COLO829 (cell line): Measurements from ENCODE around the gene ARID5A.
"Not testable (repeated sequence)": the region's sequence is repeated elsewhere in the genome, so short reads cannot be mapped to it uniquely, and the experiment has no call there.

Experiments used
- DNase-seq: peaks from one replicate; pipeline ENCODE4 v3.0.0; 2012; ENCODE audit warnings: low spot score

The ARID5A gene, protein sequence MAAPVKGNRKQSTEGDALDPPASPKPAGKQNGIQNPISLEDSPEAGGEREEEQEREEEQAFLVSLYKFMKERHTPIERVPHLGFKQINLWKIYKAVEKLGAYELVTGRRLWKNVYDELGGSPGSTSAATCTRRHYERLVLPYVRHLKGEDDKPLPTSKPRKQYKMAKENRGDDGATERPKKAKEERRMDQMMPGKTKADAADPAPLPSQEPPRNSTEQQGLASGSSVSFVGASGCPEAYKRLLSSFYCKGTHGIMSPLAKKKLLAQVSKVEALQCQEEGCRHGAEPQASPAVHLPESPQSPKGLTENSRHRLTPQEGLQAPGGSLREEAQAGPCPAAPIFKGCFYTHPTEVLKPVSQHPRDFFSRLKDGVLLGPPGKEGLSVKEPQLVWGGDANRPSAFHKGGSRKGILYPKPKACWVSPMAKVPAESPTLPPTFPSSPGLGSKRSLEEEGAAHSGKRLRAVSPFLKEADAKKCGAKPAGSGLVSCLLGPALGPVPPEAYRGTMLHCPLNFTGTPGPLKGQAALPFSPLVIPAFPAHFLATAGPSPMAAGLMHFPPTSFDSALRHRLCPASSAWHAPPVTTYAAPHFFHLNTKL

DNA sequence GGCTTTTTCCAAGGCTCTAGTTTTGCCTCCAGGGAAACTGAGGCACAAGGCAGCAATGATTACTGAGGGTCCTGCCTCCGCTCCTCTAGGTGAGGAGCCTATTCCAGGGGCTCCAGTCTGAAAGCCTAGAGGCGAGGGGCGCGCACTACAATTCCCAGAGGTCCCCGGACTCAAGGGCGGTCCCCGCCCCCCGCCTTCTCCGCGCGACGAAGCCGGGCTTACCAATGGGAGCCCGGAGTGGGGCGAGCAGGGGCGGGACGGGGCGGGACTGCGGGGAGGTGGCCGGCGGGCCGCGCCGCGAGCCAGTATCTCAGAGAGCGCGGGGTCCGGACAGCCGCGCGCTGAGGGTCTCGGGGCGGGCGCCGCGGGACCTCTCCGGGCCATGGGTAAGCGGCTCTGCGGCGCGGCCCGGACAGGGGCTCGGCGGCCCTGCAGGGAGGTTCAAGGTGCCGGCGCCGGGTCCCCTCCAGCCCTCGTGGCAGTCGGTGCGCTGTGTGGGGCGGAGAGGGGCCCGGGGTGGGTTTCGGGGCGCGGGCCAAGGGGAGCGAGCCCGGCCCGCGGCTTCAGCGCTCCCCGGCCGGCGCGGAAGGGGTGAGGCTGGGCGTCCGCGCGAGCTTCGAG lies at the start of gene ARID5A:
Gene ARID5A, plus strand, starts transcription at position 308 of the 621 bp plus-strand sequence. Its CDS starts 75 bp downstream, at position 383.
- peak; percentile 79 for DNase-seq

DNA sequence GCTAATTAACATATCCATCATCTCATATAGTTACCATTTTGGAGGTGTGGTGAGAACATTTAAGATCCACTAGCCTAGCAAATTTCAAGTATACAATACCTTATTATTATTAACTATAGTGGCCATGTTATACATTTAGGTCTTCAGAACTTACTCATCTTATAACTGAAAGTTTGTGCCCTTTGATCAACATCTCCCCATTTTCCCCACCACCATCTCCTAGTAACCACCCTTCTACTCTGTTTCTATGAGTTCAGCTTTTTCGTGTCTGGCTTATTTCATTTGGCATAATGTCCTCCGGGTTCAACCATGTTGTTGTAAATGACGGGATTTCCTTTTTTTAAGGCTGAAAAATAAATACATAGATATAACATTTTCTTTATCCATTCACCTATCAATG lies 47.3 kb upstream of the ARID5A start:
- DNase-seq: no peak

DNA sequence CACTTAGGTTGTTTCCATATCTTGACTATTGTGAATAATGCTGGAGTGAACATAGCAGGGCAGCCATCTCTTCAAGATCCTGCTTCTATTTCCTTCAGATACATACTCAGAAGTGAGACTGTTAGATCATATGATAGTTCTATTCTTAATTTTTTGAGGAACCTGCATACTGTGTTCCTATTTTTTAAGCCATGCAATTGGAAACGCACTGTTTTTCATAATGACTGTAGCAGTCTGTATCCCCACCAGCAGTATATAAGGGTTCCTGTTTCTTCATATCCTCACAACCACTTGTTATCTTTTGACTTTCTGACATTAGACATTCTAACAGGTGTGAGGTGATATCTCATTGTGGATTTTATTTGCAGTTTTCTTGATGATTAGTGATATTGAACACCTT lies 46.9 kb upstream of the ARID5A start:
- no peak for DNase-seq

DNA sequence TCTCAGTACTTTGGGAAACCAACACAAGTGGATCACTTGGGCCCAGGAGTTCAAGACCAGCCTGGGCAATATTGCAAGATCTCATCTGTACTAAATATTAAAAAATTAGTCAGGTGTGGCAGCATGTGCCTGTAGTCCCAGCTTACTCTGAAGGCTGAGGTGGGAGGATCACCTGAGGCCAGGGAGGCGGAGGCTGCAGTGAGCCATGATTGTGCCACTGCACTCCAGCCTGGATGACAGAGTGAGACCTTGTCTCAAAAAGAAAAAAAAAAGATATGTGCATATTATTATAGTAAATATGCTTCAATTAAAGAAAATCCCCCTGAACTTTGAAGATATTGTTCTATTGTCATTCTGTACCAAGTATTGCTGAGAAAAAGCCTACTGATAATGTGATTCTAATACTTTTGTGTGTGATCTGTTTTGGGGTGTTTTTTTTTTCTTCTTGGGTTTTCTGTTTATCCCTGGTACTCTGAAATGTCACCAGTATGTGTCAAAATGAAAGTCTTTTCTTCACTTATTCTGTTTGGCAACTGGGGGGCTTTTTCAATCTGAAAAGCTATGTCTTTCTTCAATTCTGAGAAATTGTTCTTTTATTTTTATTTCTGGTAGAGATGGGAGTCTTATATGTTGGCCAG lies 44.6 kb upstream of the ARID5A start:
- no peak for DNase-seq

DNA sequence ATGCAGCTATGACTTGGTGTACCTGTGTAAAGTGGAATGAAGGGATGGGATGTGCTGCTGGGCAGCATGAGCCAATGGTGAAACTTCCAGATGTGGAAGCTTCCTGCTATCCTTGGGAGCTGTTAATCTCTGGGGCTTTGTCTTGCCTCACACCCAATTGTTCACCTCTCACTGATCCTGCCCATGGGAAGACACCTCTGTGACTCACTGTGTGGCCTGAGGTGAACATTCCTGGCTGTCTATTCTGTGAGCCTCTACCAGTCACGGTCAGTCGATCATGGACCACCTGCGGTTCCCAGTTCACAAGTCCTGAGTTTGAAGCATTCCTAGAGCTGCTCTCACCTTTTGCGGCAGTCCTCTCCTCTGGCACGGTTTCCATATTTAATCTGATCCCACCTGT lies 43.5 kb upstream of the ARID5A start:
- DNase-seq: no peak

DNA sequence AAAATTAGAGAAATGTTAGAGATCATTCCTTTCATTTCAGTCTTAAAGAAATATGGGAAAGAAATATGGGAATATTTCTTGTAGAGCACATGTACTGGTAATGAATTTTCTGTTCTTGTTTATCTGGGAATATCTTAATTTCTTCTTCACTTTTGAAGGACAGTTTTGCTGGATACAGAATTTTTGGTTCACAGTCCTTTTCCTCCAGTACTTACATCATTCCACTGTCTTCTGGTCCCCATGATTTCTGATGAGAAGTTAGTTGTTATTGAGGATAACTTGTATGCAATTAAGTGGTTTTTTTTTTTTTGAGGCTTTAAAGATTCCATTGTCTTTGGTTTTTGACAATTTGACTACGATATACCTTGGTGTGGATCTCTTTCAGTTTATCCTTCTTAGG lies 42.4 kb upstream of the ARID5A start:
- no peak for DNase-seq

DNA sequence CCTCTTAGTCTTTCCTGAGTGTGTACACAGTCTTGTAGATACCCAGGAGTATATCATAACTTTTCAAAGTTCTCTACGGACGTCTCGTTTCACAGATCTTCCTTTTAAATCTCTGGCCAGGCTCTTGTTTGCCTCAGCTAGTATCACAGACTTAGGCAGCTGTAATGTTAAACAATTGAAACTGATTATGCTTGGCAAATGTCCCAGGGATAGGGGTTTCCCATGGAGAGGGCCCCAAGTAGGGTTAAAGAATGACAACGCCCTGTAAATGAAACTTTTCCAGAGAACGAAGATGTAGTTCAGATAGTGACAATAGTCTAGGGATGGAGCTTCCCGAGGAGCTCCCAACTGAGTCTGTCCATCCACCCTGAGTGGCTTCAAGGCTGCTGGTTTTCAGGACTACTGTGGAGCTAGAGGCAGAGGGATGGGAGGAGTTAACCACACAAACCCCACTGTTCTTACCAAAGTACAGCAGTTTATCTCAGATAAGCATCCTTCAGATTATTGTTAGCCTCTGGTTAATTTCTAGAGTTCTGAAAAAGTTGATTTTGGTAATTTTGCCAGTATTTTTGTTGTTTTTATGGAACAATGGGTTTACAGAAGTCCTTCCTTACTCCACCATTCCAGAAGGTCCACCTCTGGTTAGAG lies 40.4 kb upstream of the ARID5A start:
- DNase-seq: no peak

DNA sequence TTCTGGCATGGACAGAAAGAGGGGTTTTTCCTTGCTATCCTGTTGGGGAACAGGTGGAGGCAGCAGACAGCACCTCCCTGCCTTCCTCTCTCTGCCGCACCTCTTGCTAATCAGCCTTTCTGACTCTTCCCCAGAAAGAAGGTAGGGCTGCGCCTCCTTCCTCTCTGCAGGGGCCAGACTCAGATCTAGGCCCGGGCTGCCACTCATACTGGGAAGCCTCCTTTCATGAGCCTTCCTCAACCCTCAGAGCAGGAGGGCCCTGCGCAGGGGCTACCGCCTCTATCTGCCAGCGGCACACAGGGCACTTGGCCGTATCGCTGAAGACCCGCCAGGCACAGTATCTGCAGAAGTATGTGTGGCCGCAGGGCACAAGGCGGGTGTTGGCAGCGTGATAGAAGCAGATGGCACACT lies 38.5 kb upstream of the ARID5A start:
- no peak for DNase-seq

DNA sequence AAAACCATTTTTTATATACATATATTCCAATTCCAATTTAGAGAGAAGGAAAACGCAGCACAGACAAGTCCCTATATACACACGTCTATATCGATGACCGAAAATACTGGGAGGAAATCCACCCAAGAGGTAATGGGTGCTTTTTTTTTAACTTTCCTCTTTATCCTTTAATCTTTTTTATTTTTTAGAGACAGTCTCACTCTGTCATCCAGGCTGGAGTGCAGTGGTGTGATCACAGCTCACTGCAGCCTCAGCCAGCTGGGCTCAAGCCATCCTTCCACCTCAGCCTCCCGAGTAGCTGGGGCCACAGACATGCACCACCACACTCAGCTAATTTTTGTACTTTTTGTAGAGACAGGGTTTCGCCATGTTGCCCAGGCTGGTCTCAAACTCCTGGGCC lies 37.9 kb upstream of the ARID5A start:
- DNase-seq: not testable (repeated sequence)

DNA sequence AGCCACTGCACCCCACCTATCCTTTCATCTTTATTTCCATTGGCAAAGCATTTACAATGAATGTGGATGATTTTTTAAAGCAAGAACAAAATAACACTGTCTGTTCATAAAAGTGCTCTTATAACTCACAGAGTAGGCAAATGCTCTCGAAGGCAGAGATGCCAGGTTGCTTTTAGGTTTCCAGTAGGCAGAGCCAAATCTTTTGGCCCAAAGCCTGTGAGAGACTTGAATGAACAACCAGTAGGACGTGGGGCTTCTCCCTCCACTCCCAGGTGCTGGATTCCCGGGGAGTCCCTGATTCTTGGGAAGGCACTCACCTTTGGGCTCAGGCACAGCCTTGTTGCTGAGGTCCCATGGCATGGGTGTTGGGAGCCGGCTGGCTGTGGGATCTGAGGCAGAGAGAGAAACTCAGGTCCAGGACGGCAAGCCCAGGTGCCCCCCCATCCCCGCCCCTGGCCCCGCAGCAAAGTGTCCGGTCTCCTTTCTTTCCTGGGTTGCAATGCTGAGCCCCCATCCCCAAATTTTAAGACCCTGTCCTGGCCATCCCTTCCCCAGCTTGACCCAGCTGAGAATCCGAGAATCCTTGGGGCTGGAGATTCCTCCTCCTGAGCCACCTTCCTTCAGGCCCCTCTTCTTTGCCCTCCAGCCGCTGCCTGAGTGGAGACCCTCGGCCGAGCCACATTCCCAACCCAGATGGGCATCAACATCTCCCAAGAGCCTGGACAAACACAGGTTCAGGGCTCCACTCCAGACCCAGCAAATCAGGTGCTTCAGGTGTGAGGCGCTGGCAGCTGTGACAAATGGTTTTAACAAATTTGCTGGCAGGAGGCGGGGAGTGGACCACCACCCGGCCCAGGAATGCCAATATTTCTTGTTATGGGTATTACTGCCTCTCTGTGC lies 37.2 kb upstream of the ARID5A start:
- no peak for DNase-seq

DNA sequence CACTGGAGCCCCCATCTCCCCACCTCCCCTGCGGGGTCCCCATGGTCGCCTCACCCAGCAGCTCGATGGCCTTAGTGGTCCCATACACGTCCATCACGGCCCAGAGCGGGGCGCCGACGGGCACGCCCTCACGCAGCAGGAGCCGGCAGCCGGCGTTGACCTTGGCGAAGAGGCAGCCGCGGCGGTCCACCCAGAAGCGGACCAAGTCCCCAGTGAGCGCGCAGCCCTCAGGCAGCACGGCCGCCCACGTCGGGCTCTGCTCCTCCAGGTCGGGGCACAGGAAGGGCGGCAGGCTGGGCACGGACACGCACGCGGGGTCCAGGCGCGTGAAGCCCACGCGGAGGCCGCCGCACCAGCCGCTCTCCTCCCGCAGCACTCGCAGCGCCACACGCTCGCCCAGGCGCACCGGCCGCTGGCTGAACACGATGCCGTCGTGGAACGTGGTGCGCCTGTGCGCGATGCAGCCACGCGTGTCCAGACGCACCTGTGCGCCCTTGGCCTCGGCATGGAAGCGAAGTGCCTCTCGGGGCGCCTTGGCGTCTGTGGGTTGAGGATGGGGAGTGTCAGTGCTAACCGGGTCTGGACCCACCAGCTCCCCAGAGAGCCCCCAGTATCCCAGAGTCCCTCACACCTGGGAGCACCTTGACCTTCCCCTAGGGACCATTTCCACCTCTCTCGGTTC lies 36.0 kb upstream of the ARID5A start:
- no peak for DNase-seq

DNA sequence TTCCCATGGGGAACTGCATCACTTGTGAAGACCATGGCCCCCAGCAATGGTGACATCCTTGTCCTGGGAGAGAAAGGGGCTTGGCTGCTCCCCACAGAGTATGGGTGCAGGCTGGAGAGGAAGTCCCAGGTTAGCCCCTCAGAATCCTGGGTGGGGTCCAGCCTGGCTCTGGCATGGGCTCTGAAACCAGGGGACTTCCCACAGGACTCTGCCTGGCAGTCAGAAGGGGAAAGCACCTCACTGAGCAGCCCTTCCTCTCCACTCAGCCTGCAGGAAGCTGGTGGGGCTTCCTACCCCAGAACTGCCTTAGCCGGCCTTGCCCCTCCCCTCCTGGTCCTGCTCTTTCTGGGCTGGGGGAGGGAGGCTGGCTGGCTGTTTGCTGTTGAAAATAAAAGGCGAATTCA lies 35.1 kb upstream of the ARID5A start:
- DNase-seq: no peak

DNA sequence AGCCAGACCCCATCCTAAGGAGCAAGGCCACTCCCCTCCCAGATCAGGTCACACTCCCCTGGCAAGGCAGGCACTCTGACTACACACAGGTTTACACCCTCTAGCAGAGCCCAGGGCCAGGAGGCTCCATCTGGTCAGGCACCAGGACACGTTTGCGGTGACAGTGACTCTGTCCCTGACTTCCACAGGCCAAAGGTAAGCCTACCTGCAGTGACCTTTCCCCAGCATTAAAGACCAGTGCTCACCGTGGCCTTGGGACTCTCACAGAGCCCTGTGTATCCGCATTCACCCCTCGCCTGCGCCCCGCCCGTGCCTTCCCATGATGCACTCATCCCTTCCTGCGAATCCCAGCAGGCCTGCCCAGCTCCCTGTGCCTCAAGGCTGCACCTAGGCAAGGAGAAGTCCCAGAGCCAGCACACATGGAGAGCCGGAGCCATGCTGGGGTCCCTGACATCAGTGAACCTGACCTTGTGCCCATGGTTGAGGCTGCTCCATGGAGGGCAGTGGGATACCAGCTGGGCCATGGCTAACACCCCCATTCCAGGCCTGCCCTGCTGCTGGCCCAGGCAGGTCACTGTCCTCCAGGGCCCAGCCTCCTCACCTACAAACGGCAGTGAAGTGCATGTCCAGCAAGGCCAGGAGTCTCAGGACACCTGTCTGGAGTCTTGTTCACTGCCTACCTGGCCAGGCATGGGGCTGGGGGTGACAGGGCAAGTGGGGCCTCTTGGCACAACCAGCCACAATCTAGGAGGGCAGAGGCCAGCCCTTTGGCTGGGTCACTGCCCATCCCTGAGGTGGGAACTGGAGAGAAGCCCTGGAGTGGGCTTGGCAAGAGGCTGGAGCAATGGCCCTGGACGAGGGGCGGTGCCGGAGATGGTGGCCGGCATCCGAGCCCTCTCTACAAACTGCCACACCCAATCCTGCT lies 34.4 kb upstream of the ARID5A start:
- no peak for DNase-seq

DNA sequence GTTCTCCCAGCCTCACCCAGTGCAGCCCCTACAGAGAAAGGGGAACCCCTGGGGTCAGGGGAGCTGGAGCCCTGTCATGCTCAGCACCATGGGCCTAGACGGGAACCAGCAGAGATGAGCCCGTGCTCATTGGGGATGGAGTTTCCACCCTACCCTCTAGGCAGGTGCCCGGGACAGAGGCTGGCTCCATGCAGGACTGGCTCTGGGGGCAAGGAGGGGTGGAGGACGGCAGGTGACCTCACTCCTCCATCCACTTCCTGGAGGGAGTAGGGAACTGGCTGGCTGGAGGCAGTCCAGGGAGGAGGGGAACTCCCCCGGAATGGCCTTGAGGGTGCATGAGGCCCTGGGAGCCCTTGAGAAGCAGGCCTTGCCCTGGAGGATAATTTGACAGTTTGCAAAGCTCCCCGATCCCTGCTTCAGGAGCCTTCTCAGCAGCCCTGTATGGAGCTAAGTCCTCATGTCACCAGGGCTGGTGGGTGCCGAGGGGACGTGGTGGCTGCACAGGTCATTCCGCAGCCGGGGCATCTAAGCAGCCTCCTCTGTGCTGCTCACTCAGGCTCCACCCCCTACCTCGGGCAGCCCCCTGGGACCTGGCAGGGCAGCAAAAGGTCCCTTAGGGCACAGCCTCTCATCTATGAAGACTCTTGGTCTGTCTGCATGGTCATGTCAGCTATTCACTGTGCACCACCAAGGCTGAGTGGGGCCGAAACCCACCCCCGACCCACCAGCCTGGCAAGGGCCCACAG lies 33.5 kb upstream of the ARID5A start:
- DNase-seq: no peak

DNA sequence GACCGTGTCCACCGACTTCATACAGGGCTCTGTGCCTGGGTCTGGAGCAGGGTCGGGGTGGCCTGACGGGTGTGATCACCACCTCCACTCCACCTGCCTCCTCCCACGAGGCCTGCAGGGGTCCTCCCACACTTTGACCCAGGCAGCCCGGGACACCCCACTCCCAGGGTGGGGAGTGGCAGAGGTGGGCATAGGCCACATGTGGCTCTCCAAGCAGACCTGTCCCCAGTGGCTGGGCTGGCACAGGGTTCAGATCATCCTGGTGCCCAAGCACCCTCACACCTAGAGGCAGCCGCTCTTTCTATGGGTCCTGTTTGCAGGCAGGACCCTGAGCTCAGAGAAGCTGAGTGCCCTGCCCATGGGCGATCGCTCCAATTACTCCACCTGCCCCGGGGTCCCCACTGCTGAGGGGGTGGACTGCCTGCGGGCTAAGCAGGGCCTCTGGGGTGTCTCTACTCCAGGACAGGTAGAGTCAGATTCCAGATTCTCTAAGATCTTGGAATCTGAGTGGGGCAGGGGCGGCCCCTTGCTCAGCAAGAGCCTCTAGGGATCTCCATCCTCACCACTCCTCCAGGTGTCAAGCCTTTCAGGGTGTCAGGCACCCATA lies 32.8 kb upstream of the ARID5A start:
- DNase-seq: no peak

DNA sequence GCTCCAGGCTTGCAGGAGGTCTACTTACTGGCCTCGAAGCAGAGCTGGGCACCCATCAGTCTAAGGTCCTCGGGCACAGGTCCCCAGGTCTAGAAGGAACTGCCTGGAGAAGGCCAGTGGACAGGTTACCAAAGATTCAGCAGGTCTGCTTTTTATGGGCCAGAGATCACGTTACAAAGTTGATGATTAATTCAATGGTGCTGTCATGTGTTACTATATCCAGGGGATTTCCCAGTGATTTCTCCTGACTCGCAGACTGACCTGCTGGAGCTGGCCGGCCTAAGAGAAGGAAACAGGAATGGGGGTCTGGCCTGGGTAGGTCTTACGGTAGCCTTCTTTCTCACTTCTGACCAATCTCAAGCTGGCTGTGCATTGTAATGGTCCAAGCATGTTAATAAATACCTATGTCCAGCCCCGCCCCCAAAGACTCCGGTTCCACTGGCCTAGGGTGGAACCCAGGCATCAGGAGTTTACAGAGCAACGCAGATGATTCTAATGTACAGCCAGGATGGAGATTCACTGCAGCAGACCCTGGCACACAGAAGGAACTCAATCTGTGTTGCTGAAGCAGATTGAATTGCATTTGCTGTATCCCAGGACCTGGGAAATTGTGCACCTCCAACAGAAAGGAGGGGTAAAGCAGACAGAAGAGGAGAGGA lies 31.2 kb upstream of the ARID5A start, which contains the start of gene NEURL3:
Gene NEURL3, minus strand, starts transcription at position 127 of the 659 bp plus-strand sequence. Its CDS starts 71 bp downstream, at position 56.
- peak; percentile 57 for DNase-seq

DNA sequence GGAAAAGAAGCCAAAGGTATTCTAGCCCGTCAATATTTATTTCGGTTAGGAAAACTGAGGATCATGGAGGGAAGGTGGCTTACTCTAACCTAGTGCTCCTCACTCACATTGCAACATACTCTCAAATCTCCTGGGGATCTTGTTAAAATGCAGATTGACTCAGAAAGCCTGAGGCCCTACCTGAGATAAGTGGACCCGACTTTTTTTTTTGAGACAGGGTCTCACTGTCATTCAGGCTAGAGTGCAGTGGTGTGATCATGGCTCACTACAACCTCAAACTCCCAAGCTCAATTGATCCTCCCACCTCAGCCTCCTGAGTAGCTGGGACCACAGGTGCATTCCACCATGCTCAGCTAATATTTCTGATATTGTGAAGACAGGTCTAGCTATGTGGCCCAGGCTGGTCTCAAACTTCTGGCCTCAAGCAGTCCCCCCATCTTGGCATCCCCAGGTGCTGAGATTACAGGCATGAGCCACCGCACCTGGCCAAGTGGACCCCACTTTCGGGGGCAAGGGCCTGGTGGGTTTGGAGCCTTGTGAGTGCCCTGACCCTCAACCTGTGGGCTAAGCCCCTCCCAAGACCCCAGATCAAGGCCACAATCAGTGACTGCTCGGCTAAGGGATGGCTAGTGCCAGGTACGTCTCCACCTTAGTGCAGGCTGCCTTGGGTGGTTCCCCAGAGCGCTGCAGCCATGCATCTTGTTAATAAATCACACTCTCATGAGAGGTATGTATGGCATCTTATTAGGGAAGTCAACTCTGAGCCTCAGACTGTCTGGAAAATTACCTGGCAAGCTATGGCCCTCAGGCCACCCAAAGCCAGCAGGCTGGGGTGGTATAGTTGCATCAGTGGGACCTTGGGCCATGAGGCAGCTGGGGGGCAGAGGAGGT lies 30.3 kb upstream of the ARID5A start:
- no peak for DNase-seq
